ENCODE measurements around the gene HMX2. TPM values are rescaled to one million over a fixed set of nuclear protein-coding genes. Genes with fewer than 3 reads are reported as not detected.

The HMX2 gene
- total and polyA plus RNA-seq, 12 donors = not detected

GRCh38 chr10:123149162-123149567 lies 1.2 kb downstream of the HMX2 start:
- 3 to 4% methylated on average over 12 of the region's 12 CpGs for WGBS, 2 donors
- Histone ChIP-seq H3K36me3 (no peaks in the 10 kb centered on the region), H3K4me1 (peaks cover 11 to 66% (median 44%) of the 10 kb centered on the region in 9 donors), H3K9me3 (no peaks in the 10 kb centered on the region), H3K4me3 (peak overlapping the region in 6 of 10 donors; percentile 22 to 52 (median 44)), H3K27ac (no peak overlapping the region), H3K27me3 (peaks cover 52 to 94% (median 93%) of the 10 kb centered on the region in 7 donors)
- ATAC-seq = no peak
- no peak for DNase-seq
- TF ChIP-seq CTCF (IDR thresholded peaks at IDR 0.05) = no peak
- intact Hi-C loops (cut with DNase I) = no loop called here

GRCh38 chr10:123149568-123150270 lies 1.8 kb downstream of the HMX2 start:
- peaks cover 52 to 89% (median 88%) of the 10 kb centered on the region in 7 donors for H3K27me3 ChIP-seq
- no peak for TF ChIP-seq CTCF (IDR thresholded peaks at IDR 0.05)
- intact Hi-C loops (cut with DNase I) = loop anchor here in 2 of 10 donors (10.0 kb wide), 2 partner anchors 145 to 165 kb away; partner anchors contain the start of genes ACADSB (in 1 of the 2), IKZF5 (in 1 of the 2) and PSTK (in 1 of the 2)
- WGBS, 2 donors = 1% methylated on average over 76 of the region's 76 CpGs
- peaks cover 11 to 64% (median 44%) of the 10 kb centered on the region in 9 donors for H3K4me1 ChIP-seq
- H3K9me3 ChIP-seq = no peaks in the 10 kb centered on the region
- peak overlapping the region; percentile 11 to 52 (median 42) for H3K4me3 ChIP-seq
- no peak overlapping the region for H3K27ac ChIP-seq
- ATAC-seq (no peak), DNase-seq (no peak)
- H3K36me3 ChIP-seq = no peaks in the 10 kb centered on the region

- 3 to 7% methylated on average over 34 of the region's 34 CpGs for WGBS, 2 donors
- peak overlapping the region in 9 of 10 donors; percentile 3 to 52 (median 42) for H3K4me3 ChIP-seq
- H3K36me3 ChIP-seq = peaks cover 0 to 4% (median 0%) of the 10 kb centered on the region in 9 donors
- no peak for TF ChIP-seq CTCF (IDR thresholded peaks at IDR 0.05)
- peaks cover 52 to 81% (median 81%) of the 10 kb centered on the region in 7 donors for H3K27me3 ChIP-seq
- ATAC-seq (no peak), DNase-seq (no peak)
- H3K9me3 ChIP-seq = no peaks in the 10 kb centered on the region
- intact Hi-C loops (cut with DNase I) = loop anchor here in 2 of 10 donors (10.0 kb wide), 2 partner anchors 146 to 166 kb away; partner anchors contain the start of genes ACADSB (in 1 of the 2), IKZF5 (in 1 of the 2) and PSTK (in 1 of the 2)
- H3K27ac ChIP-seq = no peak overlapping the region
- peaks cover 11 to 64% (median 47%) of the 10 kb centered on the region in 9 donors for H3K4me1 ChIP-seq
Observed at GRCh38 chr10:123150271-123150985, 2.5 kb downstream of the HMX2 start.
